ENCODE results near the gene TMED5.

The TMED5 gene

DNA sequence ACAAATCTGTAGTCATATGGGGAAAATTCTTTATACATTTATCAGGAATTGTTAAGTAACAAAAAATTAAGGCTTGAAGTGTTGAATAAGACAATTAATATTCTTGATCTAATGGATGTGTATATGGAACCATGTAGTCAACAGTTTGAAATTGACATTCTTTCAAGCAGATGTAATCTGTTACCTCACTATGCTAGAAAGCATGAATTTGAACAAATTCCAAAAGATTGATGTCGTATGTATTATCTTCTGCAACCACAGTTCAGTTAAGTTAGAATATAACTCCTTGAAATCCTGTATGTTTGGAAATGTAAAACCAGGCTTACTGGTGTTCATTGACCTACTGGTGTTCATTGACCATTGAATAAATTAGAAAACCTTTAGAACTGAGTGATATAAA, 16.4 kb upstream of the TMED5 start:
- Histone ChIP-seq H3K4me3 (ENCODE audit: low read depth, low read length) (no peak overlapping the region), H3K27me3 (ENCODE audit: insufficient read depth, low read depth, severe bottlenecking) (no peaks in the 10 kb centered on the region), H3K27ac (no peak overlapping the region), H3K36me3 (peaks cover 20% of the 10 kb centered on the region), H3K9me3 (ENCODE audit: severe bottlenecking) (no peaks in the 10 kb centered on the region)
- no peak for TF ChIP-seq CTCF (IDR thresholded peaks at IDR 0.05; ENCODE audit: low read depth, low read length)
- DNase-seq: no peak

DNA sequence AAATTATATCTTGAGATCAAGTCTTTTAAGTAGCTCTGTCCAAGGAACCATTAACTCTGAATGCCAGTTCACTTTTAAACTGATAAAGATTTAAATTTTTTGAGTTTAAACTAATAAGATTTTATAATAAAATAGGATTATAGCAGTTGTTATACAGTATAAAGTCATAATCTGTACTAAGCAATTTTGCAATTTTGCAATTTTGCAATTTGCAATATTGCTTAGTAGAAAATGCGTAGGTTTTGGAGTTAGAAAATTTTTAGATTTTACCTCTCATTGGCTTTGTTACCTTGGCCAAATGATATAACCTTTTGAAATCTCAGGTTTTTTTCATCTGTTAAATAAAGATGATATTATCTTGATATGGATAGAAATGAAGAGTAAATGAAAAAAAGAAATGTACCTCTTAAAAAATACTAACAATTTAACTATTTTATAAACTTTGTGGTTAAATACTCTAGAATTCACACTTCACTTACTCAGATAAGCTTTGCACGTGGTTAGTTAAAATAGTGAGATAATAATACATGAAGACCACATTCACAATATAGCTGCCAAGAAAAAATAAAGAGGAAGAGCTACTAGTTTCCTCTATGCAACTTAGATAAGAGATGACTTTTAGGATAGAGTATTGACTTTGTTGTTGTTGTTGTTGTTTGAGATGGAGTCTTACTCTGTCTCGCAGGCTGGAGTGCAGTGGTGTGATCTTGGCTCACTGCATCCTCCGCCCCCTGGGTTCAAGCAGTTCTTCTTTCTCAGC, 14.2 kb upstream of the TMED5 start:
- Histone ChIP-seq H3K27me3 (ENCODE audit: insufficient read depth, low read depth, severe bottlenecking) (no peaks in the 10 kb centered on the region), H3K27ac (no peak overlapping the region), H3K36me3 (peaks cover 17% of the 10 kb centered on the region), H3K9me3 (ENCODE audit: severe bottlenecking) (no peaks in the 10 kb centered on the region), H3K4me3 (ENCODE audit: low read depth, low read length) (no peak overlapping the region)
- DNase-seq: no peak
- no peak for TF ChIP-seq CTCF (IDR thresholded peaks at IDR 0.05; ENCODE audit: low read depth, low read length)

DNA sequence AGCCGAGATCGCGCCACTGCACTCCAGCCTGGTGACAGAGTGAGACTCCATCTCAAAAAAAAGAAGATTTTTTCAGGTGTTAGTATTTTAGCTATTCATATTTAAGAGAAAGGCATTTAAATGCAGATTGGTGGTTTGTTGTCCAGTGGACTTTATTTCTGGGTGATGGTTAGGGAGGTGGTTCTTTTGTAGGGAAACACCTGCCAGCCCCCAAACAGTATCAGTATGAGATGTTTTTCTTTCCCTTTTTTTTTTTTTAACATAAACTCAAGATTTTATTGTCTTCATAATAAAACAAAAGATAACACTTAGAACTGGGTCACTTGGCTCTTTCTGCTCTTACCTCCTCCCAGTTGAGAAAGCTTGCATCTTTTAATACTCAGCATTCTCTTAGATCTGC, 10.2 kb upstream of the TMED5 start:
- H3K27ac ChIP-seq: no peak overlapping the region
- H3K36me3 ChIP-seq: peaks cover 5% of the 10 kb centered on the region
- TF ChIP-seq CTCF (IDR thresholded peaks at IDR 0.05; ENCODE audit: low read depth, low read length): no peak

DNA sequence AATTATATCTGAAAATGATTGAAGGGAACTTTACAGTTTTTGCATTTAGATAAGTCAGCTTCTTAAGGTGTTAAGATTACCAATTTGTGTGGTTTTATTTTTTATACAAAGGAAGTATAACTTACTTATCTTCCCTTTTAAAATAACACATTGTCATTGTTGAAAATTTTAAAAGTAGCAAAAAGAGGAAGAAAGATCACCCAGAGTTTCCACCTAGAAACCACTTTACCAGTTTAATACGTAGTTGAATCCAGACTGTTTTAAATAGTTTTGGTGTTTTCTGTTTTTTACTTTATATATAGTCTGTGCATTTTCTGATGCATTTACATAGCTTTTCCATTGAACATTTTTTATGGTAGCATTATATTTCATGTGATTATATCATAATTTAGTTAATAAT, 6.5 kb upstream of the TMED5 start:
- Histone ChIP-seq H3K9me3 (ENCODE audit: severe bottlenecking) (no peaks in the 10 kb centered on the region), H3K27me3 (ENCODE audit: insufficient read depth, low read depth, severe bottlenecking) (no peaks in the 10 kb centered on the region), H3K36me3 (no peaks in the 10 kb centered on the region; the same call in none of the 2 replicates), H3K27ac (no peak overlapping the region), H3K4me3 (ENCODE audit: low read depth, low read length) (no peak overlapping the region)
- no peak for DNase-seq
- no peak for TF ChIP-seq CTCF (IDR thresholded peaks at IDR 0.05; ENCODE audit: low read depth, low read length)

More for the DNA sequence above, 10.2 kb upstream of the TMED5 start:
- Histone ChIP-seq H3K27me3 (ENCODE audit: insufficient read depth, low read depth, severe bottlenecking) (no peaks in the 10 kb centered on the region), H3K9me3 (ENCODE audit: severe bottlenecking) (no peaks in the 10 kb centered on the region), H3K4me3 (ENCODE audit: low read depth, low read length) (no peak overlapping the region)
- DNase-seq: no peak

- no peak for TF ChIP-seq CTCF (IDR thresholded peaks at IDR 0.05; ENCODE audit: low read depth, low read length)
- DNase-seq: no peak
- Histone ChIP-seq H3K27me3 (ENCODE audit: insufficient read depth, low read depth, severe bottlenecking) (no peaks in the 10 kb centered on the region), H3K36me3 (no peaks in the 10 kb centered on the region; the same call in none of the 2 replicates), H3K4me3 (ENCODE audit: low read depth, low read length) (peak within 1 kb of the TSS; percentile 61), H3K27ac (peak within 1 kb of the TSS; percentile 93), H3K9me3 (ENCODE audit: severe bottlenecking) (no peaks in the 10 kb centered on the region)
Observed at GRCh38 chr1:93180723-93181613, 755 bp upstream of the TMED5 start, which contains the start of gene CCDC18. CCDC18 (plus strand) TSS chr1:93180724; CDS start chr1:93183362, 2,638 bp downstream.
